Myocyte (in vitro differentiated cells): ENCODE results near the gene GMPPB. TPM values are rescaled to one million over a fixed set of nuclear protein-coding genes. Genes with fewer than 3 reads are reported as not detected.
"Not testable (repeated sequence)": the region's sequence is repeated elsewhere in the genome, so short reads cannot be mapped to it uniquely, and the experiment has no call there.

Experiments
- DNase-seq: peaks from one replicate; pipeline ENCODE4 v3.0.0-alpha.2; 2012; ENCODE audit warnings: low read depth
- total RNA-seq: library from RNA; depleted of rRNA; stranded (reverse); fragments of >200 nt; gene quantifications from 2 replicates; pipeline ENCODE4 v1.2.3, GENCODE V29; 2014

GMPPB gene
- total RNA-seq, 1 donor from 2014 or later = 30.0 TPM

DNA sequence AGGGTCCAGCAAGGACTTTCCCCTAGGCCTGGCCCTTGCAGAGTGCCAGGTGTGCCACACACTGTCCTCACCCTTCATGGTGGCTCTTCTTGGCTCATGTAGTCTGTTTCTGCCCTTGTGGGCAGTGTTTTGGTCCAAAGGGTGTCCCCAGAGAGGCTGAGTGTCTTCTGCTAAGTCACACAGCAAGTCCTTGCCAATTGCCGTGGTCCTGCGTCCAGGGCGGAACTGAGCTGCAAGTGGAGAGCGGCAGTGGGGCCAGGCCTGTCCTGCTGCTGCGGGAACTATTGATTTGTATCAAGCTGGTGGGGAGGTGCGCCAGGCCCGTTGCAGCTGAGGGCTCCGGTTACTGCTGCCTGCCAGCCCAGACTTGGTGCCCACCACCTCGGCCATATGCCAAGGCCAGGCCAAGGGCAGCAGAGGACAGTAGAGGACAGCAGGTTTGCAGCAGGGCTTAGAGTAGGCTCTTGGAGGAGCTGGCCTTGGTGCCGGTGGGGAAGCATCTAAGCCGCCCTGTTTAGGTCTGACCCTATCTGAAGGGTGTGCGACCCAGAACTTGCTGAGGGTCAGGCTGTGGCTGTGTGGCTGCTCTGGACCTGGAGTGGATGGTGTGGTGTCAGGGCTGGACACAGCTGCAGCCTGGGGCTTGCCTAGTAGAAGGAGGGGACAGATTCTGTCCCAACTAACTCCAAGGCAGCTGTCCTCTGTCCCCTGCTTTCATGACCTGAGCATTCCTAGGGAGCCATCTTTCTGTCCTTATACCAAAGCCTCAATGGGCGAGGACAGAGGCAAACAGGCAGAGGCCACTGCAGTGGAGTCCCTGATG, 8.8 kb downstream of the GMPPB start:
- DNase-seq = peak; percentile 60

DNA sequence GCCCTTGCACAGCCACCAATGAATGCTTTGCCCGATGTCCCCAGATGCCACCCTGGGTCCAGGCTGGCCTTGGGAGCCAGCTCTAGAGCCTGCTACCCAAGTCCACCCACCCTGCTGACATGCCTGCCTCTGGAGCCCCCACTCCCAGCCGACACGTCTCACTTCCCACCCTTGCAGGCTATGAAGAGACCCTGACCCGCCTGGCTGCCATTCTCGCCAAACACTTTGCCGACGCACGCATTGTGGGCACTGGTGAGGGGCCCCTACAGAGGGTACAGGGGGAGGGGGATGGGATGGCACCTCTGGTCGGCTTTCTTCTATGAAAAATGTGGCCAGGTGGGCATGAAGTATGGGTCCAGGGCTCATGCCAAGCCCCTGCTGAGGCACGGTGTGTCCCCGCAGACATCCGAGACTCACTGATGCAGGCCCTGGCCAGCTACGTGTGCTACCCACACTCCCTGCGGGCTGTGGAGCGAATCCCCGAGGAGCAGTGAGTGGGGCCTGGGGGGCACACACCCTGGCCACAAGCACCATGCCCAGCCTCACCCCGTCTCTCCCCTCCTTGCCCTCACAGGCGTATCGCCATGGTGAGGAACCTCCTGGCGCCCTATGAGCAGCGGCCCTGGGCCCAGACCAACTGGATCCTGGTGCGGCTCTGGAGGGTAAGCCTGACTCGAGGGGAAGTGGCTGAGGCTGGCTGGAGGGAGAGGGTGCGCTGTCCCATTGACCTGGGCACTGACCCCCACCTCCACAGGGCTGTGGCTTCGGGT, 10.2 kb downstream of the GMPPB start:
- no peak for DNase-seq

DNA sequence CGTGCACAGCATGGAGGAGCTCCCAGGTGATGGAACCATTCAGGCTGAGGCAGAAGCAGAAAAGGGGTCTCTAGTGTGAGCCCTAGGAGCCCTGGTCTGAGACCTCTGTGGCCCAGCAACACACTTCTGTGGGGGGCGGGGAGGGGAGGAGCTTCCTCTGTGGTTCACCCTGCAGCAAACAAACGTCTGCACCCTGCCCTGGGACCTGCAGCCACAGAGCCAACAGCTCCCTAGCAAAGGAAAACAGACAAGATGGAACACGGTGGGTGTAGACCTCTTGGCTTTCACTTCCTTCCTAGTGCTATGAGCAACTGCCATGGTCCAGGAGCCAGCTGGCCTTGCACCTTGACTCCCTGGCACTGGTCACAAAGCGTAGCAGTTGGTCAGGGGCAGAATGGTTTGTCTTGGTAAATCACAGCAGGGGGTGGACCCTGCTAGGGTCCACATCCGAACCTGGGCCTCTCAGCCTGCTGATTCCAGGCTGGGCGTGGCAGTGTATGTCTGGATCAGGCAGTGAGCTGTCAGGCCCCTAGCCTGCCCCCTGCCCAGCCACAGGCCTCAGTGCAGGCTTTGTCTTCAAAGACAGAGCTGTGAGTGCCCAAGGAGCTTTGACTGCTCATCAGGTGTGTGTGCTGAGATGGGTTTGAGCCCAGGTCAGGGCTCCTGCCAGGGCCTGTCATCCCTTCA, 11.0 kb downstream of the GMPPB start:
- DNase-seq = no peak

DNA sequence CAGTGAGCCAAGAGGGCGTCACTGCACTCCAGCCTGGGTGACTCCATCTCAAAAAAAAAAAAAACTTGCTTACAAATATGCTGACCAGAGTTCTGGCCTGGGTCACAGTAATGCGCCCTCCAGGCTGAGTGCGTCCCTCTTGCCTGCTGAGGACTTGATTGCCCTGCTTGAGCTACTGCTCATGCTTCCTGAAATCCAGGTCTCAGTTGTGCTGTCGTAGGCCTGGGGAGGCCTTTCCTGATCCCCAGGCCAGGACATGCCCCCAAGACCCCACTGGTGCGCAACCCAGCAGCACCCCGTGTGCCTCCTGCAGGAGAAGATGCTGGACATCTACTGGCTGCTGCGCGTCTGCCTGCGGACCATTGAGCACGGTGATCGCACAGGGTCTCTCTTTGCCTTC, 11.6 kb downstream of the GMPPB start:
- no peak for DNase-seq

DNA sequence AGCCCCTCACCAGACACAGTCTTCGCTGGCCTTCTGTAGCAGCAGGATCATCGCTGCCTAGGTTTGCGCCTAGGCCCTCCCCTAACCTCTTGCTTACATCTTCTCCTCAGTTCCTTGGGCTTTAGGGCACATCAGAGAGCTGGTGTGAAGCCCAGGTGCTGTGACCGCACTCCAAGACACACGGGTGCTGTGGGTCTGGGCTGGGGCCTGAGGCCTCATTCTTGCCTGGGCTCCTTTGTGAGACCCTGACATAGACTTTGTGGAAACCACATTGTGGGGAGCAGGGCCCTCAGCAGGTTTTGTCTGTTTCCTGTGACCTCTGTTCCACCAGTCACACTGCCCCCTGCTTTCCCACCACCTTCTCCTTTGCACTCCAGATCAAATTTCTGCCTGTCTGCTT, 12.3 kb downstream of the GMPPB start:
- no peak for DNase-seq

DNA sequence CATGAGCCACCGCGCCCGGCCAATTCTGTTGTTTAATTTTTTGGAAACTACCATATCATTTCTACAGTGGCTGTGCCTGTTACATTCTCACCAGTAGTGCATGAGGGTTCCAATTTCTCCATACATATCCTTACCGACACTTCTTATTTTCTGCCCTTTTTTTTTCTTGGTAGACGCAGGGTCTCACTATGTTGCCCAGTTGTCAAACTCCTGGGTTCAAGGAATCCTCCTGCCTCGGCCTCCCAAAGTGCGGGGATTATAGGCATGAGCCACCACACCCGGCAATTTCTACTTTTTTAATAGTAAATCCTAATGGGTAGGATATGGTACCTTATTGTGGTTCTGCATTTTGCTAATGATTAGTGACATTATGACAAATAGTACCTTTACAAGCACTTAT, 13.9 kb downstream of the GMPPB start:
- no peak for DNase-seq

DNA sequence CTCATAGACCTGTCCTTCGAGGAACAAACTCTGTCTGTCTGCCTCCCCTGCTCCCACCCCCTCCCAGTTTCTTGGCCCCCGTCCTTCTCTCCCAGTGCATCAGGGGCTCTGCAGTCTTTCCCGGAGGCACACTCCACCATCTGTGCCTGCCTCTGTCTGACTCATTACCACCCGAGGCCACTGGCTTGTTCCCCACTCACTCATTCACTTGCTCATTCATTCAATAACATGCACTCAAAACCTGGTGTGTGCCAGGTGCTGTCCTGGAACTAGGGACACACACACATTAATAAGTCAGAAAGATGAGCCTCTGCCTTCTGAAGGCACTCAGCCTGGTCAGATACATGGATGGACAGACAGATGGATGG, 16.7 kb downstream of the GMPPB start:
- DNase-seq = peak; percentile 45

DNA sequence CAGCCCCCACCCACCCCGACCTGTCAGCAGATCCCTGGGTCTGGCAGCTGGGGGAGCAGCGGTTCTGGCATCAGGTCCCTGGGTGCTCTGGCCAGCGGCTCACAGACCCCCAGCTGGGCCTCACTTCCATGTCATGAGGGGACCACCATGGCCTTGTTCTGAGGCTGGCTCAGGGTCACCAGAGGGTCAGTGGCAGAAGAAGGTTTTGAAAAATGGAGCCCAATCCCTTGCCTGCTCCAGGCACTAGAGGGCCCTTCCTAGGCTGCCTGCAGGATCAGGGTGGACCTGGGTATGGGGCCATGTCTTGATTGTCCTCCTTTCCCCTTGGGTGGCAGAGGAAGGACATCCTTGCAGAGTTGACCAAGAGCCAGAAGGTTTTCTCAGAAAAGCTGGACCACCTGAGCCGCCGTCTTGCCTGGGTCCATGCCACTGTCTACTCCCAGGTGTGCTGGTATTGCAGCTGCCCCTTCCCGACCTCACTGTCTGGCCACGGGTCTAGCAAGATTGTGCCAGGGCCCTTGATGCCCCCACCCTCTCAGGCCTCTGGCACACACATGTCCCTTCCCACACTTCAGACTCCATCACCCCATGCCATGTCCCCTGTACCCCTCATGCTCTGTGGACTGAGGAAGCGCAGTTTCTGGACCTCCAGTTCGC, 17.2 kb downstream of the GMPPB start:
- DNase-seq = no peak

DNA sequence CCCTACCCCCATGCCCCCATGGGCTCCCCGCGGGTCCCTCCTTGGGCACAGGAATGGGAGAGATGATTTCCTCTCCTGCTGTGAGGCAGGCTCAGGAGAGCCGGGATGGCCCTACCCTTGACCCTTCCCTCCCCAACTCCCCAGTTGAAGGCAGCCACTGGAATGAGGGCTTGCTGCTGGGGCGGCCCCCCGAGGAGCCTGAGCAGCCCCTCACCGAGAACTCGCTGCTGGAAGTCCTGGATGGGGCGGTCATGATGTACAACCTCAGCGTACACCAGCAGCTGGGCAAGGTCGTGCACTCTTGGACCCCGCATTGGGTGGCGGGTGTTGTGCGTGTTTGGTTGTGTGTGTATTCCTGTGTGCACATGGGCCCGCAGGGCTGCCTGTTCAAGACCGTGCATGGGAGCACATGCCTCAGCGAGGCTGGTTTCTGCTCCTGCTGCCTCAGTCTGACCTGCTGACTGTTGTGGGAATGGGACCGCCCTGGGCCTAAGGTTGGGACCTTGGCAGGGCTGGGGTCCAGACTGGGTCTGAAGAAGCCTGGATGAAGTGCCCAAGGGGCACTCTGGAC, 18.3 kb downstream of the GMPPB start:
- no peak for DNase-seq

DNA sequence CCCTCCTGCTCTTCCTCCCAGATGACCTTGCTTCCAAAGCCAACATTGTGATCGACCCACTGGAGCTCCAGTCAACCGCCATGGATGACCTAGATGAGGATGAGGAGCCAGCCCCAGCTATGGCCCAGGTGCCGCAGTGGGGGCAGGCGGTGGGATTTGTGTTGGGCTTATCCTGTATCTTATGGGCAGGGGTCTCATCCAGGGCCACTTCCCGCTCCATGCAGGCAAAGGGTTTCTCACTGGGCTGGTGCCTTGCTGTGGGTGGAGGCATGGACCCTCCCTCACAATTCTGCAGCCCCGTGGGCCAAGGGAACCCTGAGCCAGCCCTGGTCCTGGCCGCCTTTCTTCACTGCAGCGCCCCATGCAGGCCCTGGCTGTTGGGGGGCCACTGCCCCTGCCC, 19.1 kb downstream of the GMPPB start:
- no peak for DNase-seq

DNA sequence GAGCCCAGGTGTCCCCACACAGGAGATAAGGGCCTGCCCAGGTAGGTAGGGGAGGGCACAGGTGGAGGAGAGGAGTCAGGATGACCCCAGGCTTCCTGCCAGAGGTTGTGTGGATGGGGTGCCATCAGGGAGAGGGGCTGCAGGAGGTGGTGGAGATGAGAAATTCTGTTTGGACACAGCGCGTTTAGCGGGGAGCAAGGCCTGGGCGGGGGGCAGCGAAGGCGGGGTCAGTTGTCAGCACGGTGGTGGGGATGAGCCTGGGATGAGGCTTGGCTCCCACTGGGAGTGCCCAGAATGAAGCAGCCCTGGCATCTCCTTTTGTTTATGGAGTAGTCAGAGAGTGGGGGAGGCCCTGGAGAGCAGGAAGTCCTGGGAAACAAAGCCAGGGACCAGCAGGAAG, 19.8 kb downstream of the GMPPB start:
- DNase-seq = no peak

DNA sequence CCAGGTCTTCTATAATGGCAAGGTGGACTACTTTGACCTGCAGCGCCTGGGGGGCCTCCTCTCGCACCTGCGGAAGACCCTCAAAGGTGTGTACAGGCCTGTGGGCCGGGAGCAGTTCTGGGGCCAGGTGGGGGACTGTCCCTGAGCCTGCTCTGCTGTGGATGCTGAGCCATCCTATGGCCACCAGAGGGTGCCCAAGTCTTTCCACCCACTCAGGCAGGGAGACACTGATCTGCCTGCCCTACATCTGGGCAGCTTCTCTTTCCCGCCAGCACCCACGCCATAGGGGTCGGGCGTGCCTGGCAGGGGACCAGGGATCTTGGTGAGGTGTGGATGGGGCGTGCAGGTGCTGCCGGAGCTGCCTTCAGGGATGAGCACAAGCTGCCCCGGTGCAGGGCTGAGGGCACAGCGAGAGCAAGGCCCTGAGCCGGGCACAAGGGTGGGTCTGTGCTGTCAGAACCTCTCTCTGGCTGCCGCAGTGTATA, 20.3 kb downstream of the GMPPB start:
- peak; percentile 75 for DNase-seq

DNA sequence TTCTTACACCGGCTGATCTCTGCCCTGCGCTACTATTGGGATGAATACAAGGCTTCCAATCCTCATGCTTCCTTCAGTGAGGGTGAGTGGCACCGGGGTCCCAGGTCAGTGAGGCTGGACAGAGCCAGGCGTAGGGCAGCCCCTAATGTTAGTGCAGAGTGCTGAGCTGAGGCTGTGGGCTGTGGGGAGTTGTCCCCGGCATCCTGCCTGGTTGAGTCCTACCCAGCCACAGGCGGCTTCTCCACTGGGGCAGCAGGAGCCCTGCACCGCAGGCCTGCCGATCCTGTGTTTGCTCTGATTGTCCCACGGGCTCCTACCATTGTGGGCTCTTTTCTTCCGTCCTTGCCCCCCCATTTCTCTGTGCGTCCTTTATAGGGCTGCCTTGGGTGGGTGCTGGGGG, 21.1 kb downstream of the GMPPB start:
- no peak for DNase-seq

DNA sequence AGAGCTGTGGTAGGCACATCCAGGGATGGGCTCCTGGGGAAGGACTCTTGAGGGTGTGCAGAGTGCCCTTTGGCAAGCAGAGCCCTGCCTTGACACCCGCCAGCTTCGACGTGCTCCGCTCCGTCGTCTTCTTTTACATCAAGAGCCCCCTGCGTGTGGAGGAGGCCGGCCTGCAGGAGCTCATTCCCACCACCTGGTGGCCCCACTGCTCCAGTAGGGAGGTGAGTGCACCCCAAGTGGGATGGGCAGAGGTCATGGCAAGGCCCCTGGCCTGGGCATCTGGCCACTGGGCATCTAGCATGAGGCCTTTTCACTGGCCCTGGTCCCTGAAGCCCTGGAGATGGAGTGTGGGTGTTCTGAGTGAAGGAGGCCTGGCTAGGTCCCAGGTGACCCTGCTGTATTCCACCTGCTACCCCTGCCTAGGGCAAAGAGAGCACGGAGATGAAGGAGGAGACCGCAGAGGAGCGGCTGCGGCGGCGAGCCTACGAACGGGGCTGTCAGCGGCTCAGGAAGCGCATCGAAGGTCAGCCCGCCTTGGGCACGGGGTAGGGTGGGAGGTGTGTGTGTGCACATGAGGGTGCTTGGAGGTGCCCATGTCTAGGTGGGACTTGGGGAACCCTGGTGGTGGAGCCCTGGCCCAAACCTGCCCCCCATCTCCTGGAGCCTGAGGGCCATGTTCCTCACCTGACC, 22.2 kb downstream of the GMPPB start:
- DNase-seq = no peak

DNA sequence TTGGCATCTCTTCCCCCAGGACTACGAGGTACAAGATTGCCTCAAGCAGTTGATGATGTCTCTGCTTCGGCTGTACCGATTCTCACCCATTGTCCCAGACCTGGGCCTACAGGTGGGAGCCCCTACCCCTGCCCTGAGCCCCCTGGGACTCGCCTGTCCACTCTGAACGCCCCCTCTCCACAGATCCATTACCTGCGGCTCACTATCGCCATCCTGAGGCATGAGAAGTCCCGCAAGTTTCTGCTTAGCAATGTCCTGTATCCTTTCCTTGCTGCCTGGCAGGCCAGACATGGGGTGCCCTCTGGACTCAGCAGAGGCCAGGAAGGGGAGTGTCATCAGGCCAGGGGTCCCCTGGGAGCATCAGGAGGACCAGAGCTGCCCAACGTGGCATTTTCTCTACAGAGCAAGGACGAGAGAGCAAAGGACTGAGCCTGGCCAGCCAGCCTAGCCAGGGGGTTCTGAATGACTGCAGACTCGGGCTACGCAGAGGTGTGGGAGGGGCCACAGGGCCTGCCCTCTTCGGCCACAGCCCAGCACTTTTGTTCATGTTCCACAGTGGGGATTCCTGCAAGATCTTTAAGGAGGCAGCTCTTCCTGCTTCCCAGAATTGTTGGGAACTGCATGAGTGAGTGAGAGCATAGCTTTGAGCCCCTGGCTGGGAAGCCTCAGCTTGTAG, 23.2 kb downstream of the GMPPB start:
- DNase-seq = no peak

DNA sequence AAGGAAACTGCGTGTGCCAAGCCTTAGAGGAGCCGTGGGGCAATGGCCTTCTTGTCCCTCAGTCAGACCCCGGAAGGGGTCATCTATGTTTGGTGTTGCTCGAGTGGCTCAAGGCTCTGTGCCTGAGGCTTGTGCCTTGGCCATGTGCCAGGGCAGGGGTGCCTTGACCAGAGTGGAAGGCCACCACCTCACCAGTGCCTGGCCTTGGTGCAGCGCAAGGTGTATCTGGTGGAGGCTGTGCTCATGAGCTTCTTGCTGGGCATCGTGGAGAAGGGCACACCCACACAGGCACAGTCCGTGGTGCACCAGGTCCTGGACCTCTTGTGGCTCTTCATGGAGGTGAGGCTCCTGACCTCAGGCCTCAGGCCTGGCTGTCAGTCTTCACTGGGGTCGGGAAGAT, 23.7 kb downstream of the GMPPB start:
- DNase-seq = no peak

DNA sequence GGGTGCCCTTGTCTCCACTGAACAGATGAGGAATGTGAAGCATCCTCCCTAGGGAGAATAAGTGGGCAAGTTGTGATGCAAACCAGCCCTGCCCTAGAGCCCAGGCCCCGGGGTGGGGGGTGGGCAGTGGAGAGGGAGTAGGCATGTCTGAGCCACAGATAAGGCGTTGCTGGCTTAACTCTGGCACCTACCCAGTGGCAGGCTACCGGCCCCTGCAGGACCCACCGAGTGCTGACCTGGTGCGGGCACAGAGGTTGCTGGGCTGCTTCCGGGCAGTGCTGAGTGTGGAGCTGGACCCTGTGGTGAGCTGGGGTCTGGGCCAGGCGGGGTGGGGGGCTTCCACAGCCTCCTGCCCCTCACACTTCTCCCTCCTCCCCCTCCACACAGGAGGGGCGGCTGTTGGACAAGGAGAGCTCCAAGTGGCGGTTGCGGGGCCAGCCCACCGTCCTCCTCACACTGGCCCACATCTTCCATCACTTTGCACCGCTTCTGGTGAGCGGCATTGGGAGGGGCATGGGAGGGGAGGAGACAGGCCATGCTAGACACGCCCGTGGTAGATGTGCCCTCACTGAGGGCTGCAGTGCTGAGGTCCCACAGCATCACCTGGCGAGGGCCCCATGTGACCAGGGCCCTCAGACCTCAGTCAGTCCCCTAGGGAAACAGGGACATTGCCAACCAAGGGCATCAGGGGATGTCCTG, 24.3 kb downstream of the GMPPB start:
- DNase-seq = peak; percentile 67

DNA sequence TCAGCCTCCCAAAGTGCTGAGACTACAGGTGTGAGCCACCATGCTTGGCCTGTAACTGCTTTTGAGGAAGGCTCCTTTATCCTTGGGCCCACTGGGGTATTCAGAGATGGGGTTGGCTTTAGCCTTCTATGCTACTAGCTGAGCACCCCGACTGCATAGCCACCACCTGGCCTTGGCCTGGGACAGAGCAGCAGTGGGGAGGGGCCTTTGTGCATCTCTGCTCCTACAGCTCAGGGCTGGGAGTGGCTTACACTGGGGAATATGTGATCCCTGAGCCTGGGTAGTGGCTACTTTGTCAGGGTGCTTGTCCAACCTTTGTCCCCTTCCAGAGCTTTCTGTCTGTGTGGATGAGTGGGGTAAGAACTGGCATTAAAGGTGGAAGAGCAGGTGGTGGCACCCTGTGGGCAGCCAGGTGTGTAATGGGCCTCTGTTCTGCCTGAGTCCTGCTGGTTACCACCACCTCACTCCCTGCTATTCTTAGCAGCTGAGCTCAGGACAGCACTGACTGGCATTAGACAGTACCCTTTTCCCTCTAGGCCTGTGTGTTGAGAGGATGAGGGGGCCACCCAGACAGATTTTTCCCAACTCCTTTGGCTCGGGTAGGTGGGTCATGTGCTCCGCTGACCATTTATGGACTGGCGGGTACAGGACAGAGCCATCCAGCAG, 28.3 kb downstream of the GMPPB start:
- not testable (repeated sequence) for DNase-seq
